Neural cell (in vitro differentiated cells): ENCODE results near the gene GABRD. TPM values are rescaled to one million over a fixed set of nuclear protein-coding genes. Genes with fewer than 3 reads are reported as not detected.

Source experiments
- H2AFZ ChIP-seq: fragments of 200-600, 300-800 bp; sonication (generic), shearing (Covaris generic); 2 replicates; pipeline ENCODE4 v1.6.0; 2014; ENCODE audit warnings: low read depth, mild to moderate bottlenecking, antibody characterized with exemption, low read length, moderate library complexity
- H3F3A ChIP-seq: fragments of 200-600 bp; shearing (Covaris generic); 2 replicates; pipeline ENCODE4 v1.6.1; 2016; ENCODE audit warnings: mild to moderate bottlenecking, moderate library complexity, mixed read lengths, antibody characterized with exemption, low read length; ENCODE audit not compliant: insufficient read depth, poor library complexity, severe bottlenecking
- H3K27ac ChIP-seq: fragments of 200-600, 300-800 bp; sonication (generic), shearing (Covaris generic); 2 replicates; pipeline ENCODE4 v1.5.1; 2014; ENCODE audit warnings: mild to moderate bottlenecking, low read length, moderate library complexity
- H3K27me3 ChIP-seq: fragments of 300-800, 200-600 bp; sonication (generic), shearing (Covaris generic); 2 replicates; pipeline ENCODE4 v1.6.0; 2014; ENCODE audit warnings: mild to moderate bottlenecking, low read depth, low read length, moderate library complexity; ENCODE audit not compliant: insufficient read depth
- H3K36me3 ChIP-seq: fragments of 300-800, 200-600 bp; sonication (generic), shearing (Covaris generic); 2 replicates; pipeline ENCODE4 v1.5.1; 2014; ENCODE audit warnings: mild to moderate bottlenecking, antibody characterized with exemption, low read length, moderate library complexity; ENCODE audit not compliant: insufficient read depth
- H3K4me2 ChIP-seq: fragments of 300-800, 200-600 bp; sonication (generic), shearing (Covaris generic); 2 replicates; pipeline ENCODE4 v1.6.0; 2014; ENCODE audit warnings: mild to moderate bottlenecking, low read length
- H3K4me3 ChIP-seq: fragments of 300-800, 200-600 bp; sonication (generic), shearing (Covaris generic); 2 replicates; pipeline ENCODE4 v1.5.1; 2014; ENCODE audit warnings: mild to moderate bottlenecking, low read length, moderate library complexity
- H3K79me2 ChIP-seq: fragments of 200-600 bp; shearing (Covaris generic); replicated peaks from 2 replicates; pipeline ENCODE4 v1.6.0; 2014; ENCODE audit warnings: mild to moderate bottlenecking, low read length, moderate library complexity; ENCODE audit not compliant: insufficient read depth
- H3K9ac ChIP-seq: fragments of 300-800, 200-600 bp; sonication (generic), shearing (Covaris generic); 2 replicates; pipeline ENCODE4 v1.6.1; 2016; ENCODE audit warnings: mild to moderate bottlenecking, low read length, mixed read lengths
- H3K9me2 ChIP-seq: fragments of 200-600 bp; shearing (Covaris generic); 2 replicates; pipeline ENCODE4 v1.6.1; 2016; ENCODE audit warnings: mild to moderate bottlenecking, low read length, mixed read lengths; ENCODE audit not compliant: insufficient read depth
- H3K9me3 ChIP-seq: fragments of 200-600, 300-800 bp; sonication (generic), shearing (Covaris generic); 2 replicates; pipeline ENCODE4 v1.6.1; 2016; ENCODE audit warnings: mild to moderate bottlenecking, mixed run types, low read length, moderate library complexity, mixed read lengths
- H4K20me1 ChIP-seq: fragments of 200-600 bp; shearing (Covaris generic); 2 replicates; pipeline ENCODE4 v1.6.1; 2016; ENCODE audit warnings: mild to moderate bottlenecking, mixed run types; ENCODE audit not compliant: insufficient read depth
- EP300 ChIP-seq: fragments of 450-650 bp; conservative IDR thresholded peaks from 2 replicates; pipeline ENCODE4 v1.6.1; 2014; ENCODE audit warnings: antibody characterized with exemption, mild to moderate bottlenecking, moderate library complexity; ENCODE audit not compliant: poor library complexity, severe bottlenecking
- EZH2 ChIP-seq: fragments of 200-600, 300-800 bp; shearing (Covaris generic), sonication (generic); IDR thresholded peaks from 2 replicates; pipeline ENCODE4 v1.6.1; 2014; ENCODE audit warnings: antibody characterized with exemption, low read length, borderline replicate concordance, mild to moderate bottlenecking; ENCODE audit not compliant: insufficient read depth, poor library complexity, severe bottlenecking
- MXI1 ChIP-seq: fragments of 450-650 bp; conservative IDR thresholded peaks from 2 replicates; pipeline ENCODE4 v1.6.1; 2014; ENCODE audit warnings: antibody characterized with exemption, mild to moderate bottlenecking; ENCODE audit not compliant: poor library complexity, severe bottlenecking
- POLR2AphosphoS5 ChIP-seq: IDR thresholded peaks from 2 replicates; pipeline ENCODE4 v1.6.1; 2012
- RAD21 ChIP-seq: fragments of 450-650 bp; conservative IDR thresholded peaks from 2 replicates; pipeline ENCODE4 v1.6.1; 2014; ENCODE audit warnings: antibody characterized with exemption, mild to moderate bottlenecking, moderate library complexity
- SMC3 ChIP-seq: fragments of 450-650 bp; conservative IDR thresholded peaks from 2 replicates; pipeline ENCODE4 v1.6.1; 2014; ENCODE audit warnings: antibody characterized with exemption, mild to moderate bottlenecking, moderate library complexity; ENCODE audit not compliant: poor library complexity
- TAF1 ChIP-seq: IDR thresholded peaks from 2 replicates; pipeline ENCODE4 v1.6.1; 2012; ENCODE audit warnings: low read depth
- polyA plus RNA-seq: library from polyadenylated mRNA; depleted of rRNA; stranded (reverse); fragments of >200 nt; gene quantifications from 2 replicates; pipeline ENCODE4 v1.2.3, GENCODE V29; 2014
- TF ChIP-seq, protein P1 (sequence below): IDR thresholded peaks from 2 replicates; pipeline ENCODE4 v1.6.1; 2012; ENCODE audit warnings: borderline replicate concordance
- TF ChIP-seq, protein P2 (sequence below): fragments of 450-650 bp; IDR thresholded peaks from 2 replicates; pipeline ENCODE4 v1.5.1; 2014; ENCODE audit warnings: antibody characterized with exemption, mild to moderate bottlenecking, moderate library complexity; ENCODE audit not compliant: poor library complexity, severe bottlenecking

GABRD gene
- polyA plus RNA-seq, 1 donor from 2014 or later, result 0.85 TPM

DNA sequence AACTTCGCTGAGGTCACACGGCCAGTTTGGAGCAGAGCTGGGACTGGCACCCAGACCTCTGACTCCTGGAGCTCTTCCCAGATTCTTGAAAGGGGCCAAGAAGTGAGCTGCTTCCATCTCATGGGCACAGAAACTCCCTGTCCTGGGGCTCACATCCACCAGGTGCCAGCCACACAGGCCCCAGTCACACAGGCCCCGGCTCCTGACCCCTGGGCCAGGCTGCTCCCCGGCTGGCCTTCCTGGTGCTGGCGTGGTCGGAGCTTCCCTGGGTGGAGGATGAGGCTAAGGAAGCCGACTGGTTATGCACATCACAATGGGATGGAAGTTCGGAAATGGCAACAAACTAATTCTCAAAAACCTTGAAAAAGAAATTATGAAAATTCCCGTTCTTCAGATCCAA is 3.0 kb upstream of the GABRD start:
- Histone ChIP-seq H3F3A (no peaks in the 10 kb centered on the region), H3K4me2 (no peak overlapping the region), H3K27me3 (peaks cover 23% of the 10 kb centered on the region), H2AFZ (no peak overlapping the region), H3K9me3 (no peaks in the 10 kb centered on the region), H3K9me2 (no peaks in the 10 kb centered on the region), H3K4me3 (no peak overlapping the region), H3K9ac (no peak overlapping the region), H3K79me2 (no peaks in the 10 kb centered on the region), H4K20me1 (no peaks in the 10 kb centered on the region), H3K36me3 (no peaks in the 10 kb centered on the region), H3K27ac (no peak overlapping the region)
- TF ChIP-seq EZH2, result no peak
- TF ChIP-seq RAD21, result no peak
- TF ChIP-seq TAF1, result no peak
- TF ChIP-seq MXI1, result no peak
- TF ChIP-seq EP300, result no peak
- TF ChIP-seq POLR2AphosphoS5, result no peak
- TF ChIP-seq, protein P1, sequence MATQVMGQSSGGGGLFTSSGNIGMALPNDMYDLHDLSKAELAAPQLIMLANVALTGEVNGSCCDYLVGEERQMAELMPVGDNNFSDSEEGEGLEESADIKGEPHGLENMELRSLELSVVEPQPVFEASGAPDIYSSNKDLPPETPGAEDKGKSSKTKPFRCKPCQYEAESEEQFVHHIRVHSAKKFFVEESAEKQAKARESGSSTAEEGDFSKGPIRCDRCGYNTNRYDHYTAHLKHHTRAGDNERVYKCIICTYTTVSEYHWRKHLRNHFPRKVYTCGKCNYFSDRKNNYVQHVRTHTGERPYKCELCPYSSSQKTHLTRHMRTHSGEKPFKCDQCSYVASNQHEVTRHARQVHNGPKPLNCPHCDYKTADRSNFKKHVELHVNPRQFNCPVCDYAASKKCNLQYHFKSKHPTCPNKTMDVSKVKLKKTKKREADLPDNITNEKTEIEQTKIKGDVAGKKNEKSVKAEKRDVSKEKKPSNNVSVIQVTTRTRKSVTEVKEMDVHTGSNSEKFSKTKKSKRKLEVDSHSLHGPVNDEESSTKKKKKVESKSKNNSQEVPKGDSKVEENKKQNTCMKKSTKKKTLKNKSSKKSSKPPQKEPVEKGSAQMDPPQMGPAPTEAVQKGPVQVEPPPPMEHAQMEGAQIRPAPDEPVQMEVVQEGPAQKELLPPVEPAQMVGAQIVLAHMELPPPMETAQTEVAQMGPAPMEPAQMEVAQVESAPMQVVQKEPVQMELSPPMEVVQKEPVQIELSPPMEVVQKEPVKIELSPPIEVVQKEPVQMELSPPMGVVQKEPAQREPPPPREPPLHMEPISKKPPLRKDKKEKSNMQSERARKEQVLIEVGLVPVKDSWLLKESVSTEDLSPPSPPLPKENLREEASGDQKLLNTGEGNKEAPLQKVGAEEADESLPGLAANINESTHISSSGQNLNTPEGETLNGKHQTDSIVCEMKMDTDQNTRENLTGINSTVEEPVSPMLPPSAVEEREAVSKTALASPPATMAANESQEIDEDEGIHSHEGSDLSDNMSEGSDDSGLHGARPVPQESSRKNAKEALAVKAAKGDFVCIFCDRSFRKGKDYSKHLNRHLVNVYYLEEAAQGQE, result no peak
- TF ChIP-seq, protein P2, sequence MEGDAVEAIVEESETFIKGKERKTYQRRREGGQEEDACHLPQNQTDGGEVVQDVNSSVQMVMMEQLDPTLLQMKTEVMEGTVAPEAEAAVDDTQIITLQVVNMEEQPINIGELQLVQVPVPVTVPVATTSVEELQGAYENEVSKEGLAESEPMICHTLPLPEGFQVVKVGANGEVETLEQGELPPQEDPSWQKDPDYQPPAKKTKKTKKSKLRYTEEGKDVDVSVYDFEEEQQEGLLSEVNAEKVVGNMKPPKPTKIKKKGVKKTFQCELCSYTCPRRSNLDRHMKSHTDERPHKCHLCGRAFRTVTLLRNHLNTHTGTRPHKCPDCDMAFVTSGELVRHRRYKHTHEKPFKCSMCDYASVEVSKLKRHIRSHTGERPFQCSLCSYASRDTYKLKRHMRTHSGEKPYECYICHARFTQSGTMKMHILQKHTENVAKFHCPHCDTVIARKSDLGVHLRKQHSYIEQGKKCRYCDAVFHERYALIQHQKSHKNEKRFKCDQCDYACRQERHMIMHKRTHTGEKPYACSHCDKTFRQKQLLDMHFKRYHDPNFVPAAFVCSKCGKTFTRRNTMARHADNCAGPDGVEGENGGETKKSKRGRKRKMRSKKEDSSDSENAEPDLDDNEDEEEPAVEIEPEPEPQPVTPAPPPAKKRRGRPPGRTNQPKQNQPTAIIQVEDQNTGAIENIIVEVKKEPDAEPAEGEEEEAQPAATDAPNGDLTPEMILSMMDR, result no peak
- TF ChIP-seq SMC3, result no peak

DNA sequence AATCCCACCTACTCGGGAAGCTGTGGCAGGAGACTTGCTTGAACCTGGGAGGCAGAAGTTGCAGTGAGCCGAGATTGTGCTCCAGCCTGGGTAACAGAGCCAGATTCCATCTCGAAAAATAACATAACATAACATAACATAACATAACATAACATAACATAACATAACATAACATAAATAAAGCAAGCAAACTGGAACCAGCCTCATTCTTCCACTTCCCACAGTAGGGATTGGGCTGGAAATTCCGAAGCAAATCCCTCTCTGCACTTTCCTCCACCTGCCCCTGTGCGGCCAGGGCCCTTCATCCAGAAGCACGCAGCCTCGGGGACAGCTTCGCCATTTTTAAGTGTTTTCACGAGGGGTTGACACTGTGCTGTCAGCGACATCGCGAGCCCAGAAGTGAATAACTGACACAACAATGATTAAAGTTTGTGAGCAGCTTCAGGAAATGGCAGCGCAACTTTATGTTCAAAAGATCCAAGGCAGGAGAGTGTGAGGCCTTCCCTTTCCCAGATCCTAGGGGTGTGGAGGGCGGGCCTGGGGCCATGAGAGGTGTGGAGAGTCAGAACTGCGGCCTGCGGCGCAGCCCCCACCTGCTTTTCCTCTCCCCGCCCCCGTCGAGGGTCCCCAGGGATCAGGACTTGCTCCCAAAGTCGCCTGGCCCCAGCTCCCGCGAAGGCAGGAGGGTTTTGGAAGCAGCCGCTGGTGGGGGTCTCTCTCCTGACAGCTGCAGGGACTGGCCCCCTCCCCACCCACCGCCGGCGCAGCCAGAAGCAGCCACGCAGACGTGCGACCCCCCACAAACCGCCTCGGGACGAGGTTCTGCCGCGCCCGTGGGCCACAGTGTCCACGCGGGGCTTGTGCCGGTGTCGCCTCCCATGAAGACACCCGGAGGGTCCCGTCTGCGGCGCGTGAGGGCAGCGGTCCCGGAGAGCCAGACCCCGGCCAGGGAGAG is 651 bp upstream of the GABRD start:
- TF ChIP-seq POLR2AphosphoS5, result no peak
- TF ChIP-seq, protein P1, result no peak
- no peak for TF ChIP-seq TAF1
- TF ChIP-seq RAD21, result no peak
- peaks cover 25% of the 10 kb centered on the region for H3K27me3 ChIP-seq
- H3K27ac ChIP-seq, result no peak overlapping the region
- H2AFZ ChIP-seq, result no peak overlapping the region
- H3K9me2 ChIP-seq, result no peaks in the 10 kb centered on the region
- H3K4me3 ChIP-seq, result peak overlapping the region; percentile 42
- no peaks in the 10 kb centered on the region for H3F3A ChIP-seq
- H4K20me1 ChIP-seq, result no peaks in the 10 kb centered on the region
- H3K36me3 ChIP-seq, result no peaks in the 10 kb centered on the region
- no peaks in the 10 kb centered on the region for H3K9me3 ChIP-seq
- no peaks in the 10 kb centered on the region for H3K79me2 ChIP-seq
- no peak overlapping the region for H3K9ac ChIP-seq
- H3K4me2 ChIP-seq, result no peak overlapping the region
